Pancreas (tissue), 10 donors: ENCODE measurements around the gene LIFR. TPM values are rescaled to one million over a fixed set of nuclear protein-coding genes. Genes with fewer than 3 reads are reported as not detected.

Source experiments
- ATAC-seq, 4 donors: fragments of 200-7000 bp; cut with Tn5 transposase; one replicate each; pipeline versions ENCODE4 v1.8.0 to v1.9.1; 2020; ENCODE audit warnings: mild to moderate bottlenecking in 4 of 4, moderate library complexity in 4 of 4
- DNase-seq, 6 donors: peaks; one replicate each; pipeline ENCODE4 v3.0.0-alpha.2; 2020
- FAIRE-seq: peaks from 2 replicates; lab custom pipeline; 2012; peaks lifted over from hg19 to GRCh38; lab: Jason Lieb, UNC
- H3K27ac ChIP-seq, 4 donors: fragments of 200-600 bp; sonication (generic); 1 replicate in 3 of 4; 2 replicates in 1 of 4; pipeline versions ENCODE4 v1.5.0 to v1.8.0; 2020
- H3K27me3 ChIP-seq, 4 donors: fragments of 200-600 bp; one replicate each; pipeline ENCODE4 v1.8.0; 2021
- H3K36me3 ChIP-seq, 3 donors: fragments of 200-600 bp; sonication (generic) in 1 of 3; one replicate each; pipeline versions ENCODE4 v1.5.0 to v1.8.0; 2020 to 2021
- H3K4me1 ChIP-seq, 3 donors: fragments of 200-600 bp; one replicate each; pipeline ENCODE4 v1.8.0; 2021
- H3K4me3 ChIP-seq, 4 donors: fragments of 200-600 bp; sonication (generic) in 2 of 4; one replicate each; pipeline versions ENCODE4 v1.5.0 to v1.8.0; 2020 to 2021
- H3K9me3 ChIP-seq, 4 donors: fragments of 200-600 bp; one replicate each; pipeline ENCODE4 v1.8.0; 2021
- CTCF ChIP-seq, 4 donors: fragments of 200-600 bp; sonication (generic) in 3 of 4; IDR thresholded peaks; one replicate each; pipeline versions ENCODE4 v1.5.0 to v1.8.0; 2021; ENCODE audit warnings: antibody characterized with exemption in 4 of 4
- WGBS, 2 donors: extraction: QIAGEN DNeasy Blood & Tissue Kit; methylation state at CpG; one replicate each; pipeline ENCODE4 v1.1.7; 2013; 5-methylcytosine and 5-hydroxymethylcytosine counted together
- intact Hi-C, 3 donors: fragments of 100-400 bp; cut with DNase I; formaldehyde crosslinking; loops; one replicate each; pipeline versions ENCODE4 v1.11.1 to v1.14.2; 2022
- polyA plus RNA-seq, 2 donors: library from polyadenylated mRNA; stranded (reverse); fragments of 200-250 nt; gene quantifications; one replicate each; pipeline ENCODE4 v1.2.3, GENCODE V29; 2013
- total RNA-seq, 6 donors: library from RNA; stranded (reverse); fragmentation: NEBNext Ultra II Directional in 4 of 6; extraction: Animal tissue kit (Norgen Biotek cat#: 25700) in 4 of 6; gene quantifications; one replicate each; pipeline versions ENCODE4 v1.2.1 to v1.2.4, GENCODE V29; 2021 to 2023
- donor health status: healthy with polysubstance abuse.
- donor health status: DM: no; HTN: no; CAD: no; lungs with moderate emphysema.
- donor health status: DM: no; HTN: no; CAD: no.
- donor health status: control.
- donor health status: control.
- donor health status: Bipolar disorder and iron deficiency.
- donor health status: DM: yes; HTN: yes; CAD: no.
- donor health status: DM: no; HTN: no; CAD: no.
- donor health status: DM: no; HTN: no; CAD: no.
- donor health status: DM: yes; HTN: yes; CAD: no.

LIFR gene
- total RNA-seq (10 to 100 TPM; 10.8 to 32.5 (median 21.7) TPM), polyA plus RNA-seq (1 to 10 TPM; 4.1 to 7.1 TPM)

- Histone ChIP-seq H3K4me3 (peak within 1 kb of the TSS; percentile 54 to 85 (median 70)), H3K9me3 (no peaks in the 10 kb centered on the region), H3K27me3 (no peaks in the 10 kb centered on the region), H3K4me1 (peaks cover 9 to 15% (median 10%) of the 10 kb centered on the region in 3 donors), H3K27ac (peak within 1 kb of the TSS; percentile 85 to 99 (median 93)), H3K36me3 (no peaks in the 10 kb centered on the region)
- WGBS, 2 donors: 0 to 1% methylated on average over 43 to 88 of the region's 88 CpGs
- DNase-seq (peak; percentile 83 to 95 (median 87)), ATAC-seq (peak; percentile 85 to 91 (median 86)), FAIRE-seq (no peak)
- intact Hi-C loops: no loop called here
- no peak for TF ChIP-seq CTCF (IDR thresholded peaks at IDR 0.05)
Measured at GRCh38 chr5:38556599-38557307, at the start of gene LIFR. LIFR (minus strand) TSS chr5:38556646; CDS start chr5:38530647, 25,999 bp downstream.

GRCh38 chr5:38605610-38606009 lies 49.2 kb upstream of the LIFR start:
- WGBS, 2 donors: 89 to 90% methylated on average over 7 of the region's 7 CpGs
- peaks cover 12 to 58% (median 40%) of the 10 kb centered on the region in 3 donors for H3K4me1 ChIP-seq

GRCh38 chr5:38603691-38604090 lies 47.2 kb upstream of the LIFR start:
- no peaks in the 10 kb centered on the region for H3K9me3 ChIP-seq
- H3K36me3 ChIP-seq: no peaks in the 10 kb centered on the region
- FAIRE-seq: no peak
- H3K4me1 ChIP-seq: peaks cover 9 to 48% (median 24%) of the 10 kb centered on the region in 3 donors
- intact Hi-C loops: no loop called here
- H3K4me3 ChIP-seq: no peak overlapping the region
- no peaks in the 10 kb centered on the region for H3K27me3 ChIP-seq
- no peak for DNase-seq
- no peak overlapping the region for H3K27ac ChIP-seq
- ATAC-seq: no peak
- 77 to 79% methylated on average over 3 of the region's 3 CpGs for WGBS, 2 donors
- no peak for TF ChIP-seq CTCF (IDR thresholded peaks at IDR 0.05)

More at GRCh38 chr5:38605610-38606009, 49.2 kb upstream of the LIFR start:
- FAIRE-seq (no peak), DNase-seq (no peak), ATAC-seq (no peak)
- no peaks in the 10 kb centered on the region for H3K27me3 ChIP-seq
- intact Hi-C loops: no loop called here
- no peaks in the 10 kb centered on the region for H3K36me3 ChIP-seq
- H3K9me3 ChIP-seq: no peaks in the 10 kb centered on the region
- no peak for TF ChIP-seq CTCF (IDR thresholded peaks at IDR 0.05)
- H3K4me3 ChIP-seq: no peak overlapping the region
- peak overlapping the region in 1 of 4 donors; percentile 30 for H3K27ac ChIP-seq

GRCh38 chr5:38602641-38603040 lies 46.2 kb upstream of the LIFR start:
- ATAC-seq: no peak
- no peak for TF ChIP-seq CTCF (IDR thresholded peaks at IDR 0.05)
- intact Hi-C loops: no loop called here
- Histone ChIP-seq H3K36me3 (no peaks in the 10 kb centered on the region), H3K4me1 (peaks cover 9 to 39% (median 13%) of the 10 kb centered on the region in 3 donors), H3K27me3 (no peaks in the 10 kb centered on the region), H3K9me3 (no peaks in the 10 kb centered on the region), H3K27ac (no peak overlapping the region), H3K4me3 (no peak overlapping the region)
- no peak for DNase-seq
- 91 to 93% methylated on average over 5 of the region's 5 CpGs for WGBS, 2 donors
- no peak for FAIRE-seq

GRCh38 chr5:38601863-38602298 lies 45.4 kb upstream of the LIFR start:
- FAIRE-seq: no peak
- 30 to 31% methylated on average over 4 of the region's 4 CpGs for WGBS, 2 donors

More at GRCh38 chr5:38601863-38602298, 45.4 kb upstream of the LIFR start:
- no peak overlapping the region for H3K4me3 ChIP-seq
- no peak for TF ChIP-seq CTCF (IDR thresholded peaks at IDR 0.05)
- no peaks in the 10 kb centered on the region for H3K9me3 ChIP-seq
- H3K27me3 ChIP-seq: no peaks in the 10 kb centered on the region
- DNase-seq (no peak), ATAC-seq (peak; percentile 34 to 78 (median 66))
- H3K36me3 ChIP-seq: no peaks in the 10 kb centered on the region
- H3K27ac ChIP-seq: peak overlapping the region in 1 of 4 donors; percentile 45
- intact Hi-C loops: no loop called here
- peaks cover 9 to 32% (median 13%) of the 10 kb centered on the region in 3 donors for H3K4me1 ChIP-seq
